ENCODE measurements around the gene PROSER2.

PROSER2 gene

GRCh38 chr10:11819027-11819426 is 4.1 kb upstream of the PROSER2 start:
- TF ChIP-seq, protein P1, sequence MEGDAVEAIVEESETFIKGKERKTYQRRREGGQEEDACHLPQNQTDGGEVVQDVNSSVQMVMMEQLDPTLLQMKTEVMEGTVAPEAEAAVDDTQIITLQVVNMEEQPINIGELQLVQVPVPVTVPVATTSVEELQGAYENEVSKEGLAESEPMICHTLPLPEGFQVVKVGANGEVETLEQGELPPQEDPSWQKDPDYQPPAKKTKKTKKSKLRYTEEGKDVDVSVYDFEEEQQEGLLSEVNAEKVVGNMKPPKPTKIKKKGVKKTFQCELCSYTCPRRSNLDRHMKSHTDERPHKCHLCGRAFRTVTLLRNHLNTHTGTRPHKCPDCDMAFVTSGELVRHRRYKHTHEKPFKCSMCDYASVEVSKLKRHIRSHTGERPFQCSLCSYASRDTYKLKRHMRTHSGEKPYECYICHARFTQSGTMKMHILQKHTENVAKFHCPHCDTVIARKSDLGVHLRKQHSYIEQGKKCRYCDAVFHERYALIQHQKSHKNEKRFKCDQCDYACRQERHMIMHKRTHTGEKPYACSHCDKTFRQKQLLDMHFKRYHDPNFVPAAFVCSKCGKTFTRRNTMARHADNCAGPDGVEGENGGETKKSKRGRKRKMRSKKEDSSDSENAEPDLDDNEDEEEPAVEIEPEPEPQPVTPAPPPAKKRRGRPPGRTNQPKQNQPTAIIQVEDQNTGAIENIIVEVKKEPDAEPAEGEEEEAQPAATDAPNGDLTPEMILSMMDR (IDR thresholded peaks at IDR 0.05; ENCODE audit: unreplicated experiment in 3 of 3): no peak
- Mint-ChIP-seq H3K4me3 (no peak overlapping the region), H3K27ac (no peak overlapping the region), H3K27me3 (ENCODE audit: low read depth) (peaks cover 13% of the 10 kb centered on the region), H3K36me3 (ENCODE audit: low read depth) (no peaks in the 10 kb centered on the region), H3K4me1 (peaks cover 6% of the 10 kb centered on the region), H3K9me3 (no peaks in the 10 kb centered on the region)

- H3K4me1 Mint-ChIP-seq: peaks cover 13% of the 10 kb centered on the region
- H3K27ac Mint-ChIP-seq: no peak overlapping the region
- H3K27me3 Mint-ChIP-seq (ENCODE audit: low read depth): peaks cover 39% of the 10 kb centered on the region
- H3K36me3 Mint-ChIP-seq (ENCODE audit: low read depth): no peaks in the 10 kb centered on the region
- peak overlapping the region; percentile 64 to 78 (median 76) for H3K4me3 Mint-ChIP-seq
- TF ChIP-seq, protein P1 (IDR thresholded peaks at IDR 0.05; ENCODE audit: unreplicated experiment in 3 of 3): no peak
- H3K9me3 Mint-ChIP-seq: no peaks in the 10 kb centered on the region
These were observed 965 bp upstream of the PROSER2 start for GRCh38 chr10:11822026-11822756.

- Mint-ChIP-seq H3K27me3 (ENCODE audit: low read depth) (peaks cover 39% of the 10 kb centered on the region), H3K36me3 (ENCODE audit: low read depth) (no peaks in the 10 kb centered on the region), H3K27ac (no peak overlapping the region), H3K4me3 (peak overlapping the region; percentile 19 to 64 (median 36)), H3K4me1 (peaks cover 13% of the 10 kb centered on the region), H3K9me3 (no peaks in the 10 kb centered on the region)
- TF ChIP-seq, protein P1 (IDR thresholded peaks at IDR 0.05; ENCODE audit: unreplicated experiment in 3 of 3): no peak
These were observed 391 bp upstream of the PROSER2 start for GRCh38 chr10:11822809-11823121.

- Mint-ChIP-seq H3K9me3 (no peaks in the 10 kb centered on the region), H3K27me3 (ENCODE audit: low read depth) (peaks cover 35% of the 10 kb centered on the region), H3K27ac (peak overlapping the region; percentile 16 to 51 (median 40)), H3K36me3 (ENCODE audit: low read depth) (no peaks in the 10 kb centered on the region), H3K4me3 (peak overlapping the region; percentile 83 to 90 (median 87)), H3K4me1 (peaks cover 13% of the 10 kb centered on the region)
- TF ChIP-seq, protein P1 (IDR thresholded peaks at IDR 0.05; ENCODE audit: unreplicated experiment in 3 of 3): no peak
These were observed 812 bp downstream of the PROSER2 start for GRCh38 chr10:11823989-11824346.

GRCh38 chr10:11824376-11824775 is 1.2 kb downstream of the PROSER2 start:
- Mint-ChIP-seq H3K27me3 (ENCODE audit: low read depth) (peaks cover 35% of the 10 kb centered on the region), H3K4me1 (peaks cover 13% of the 10 kb centered on the region), H3K9me3 (no peaks in the 10 kb centered on the region), H3K36me3 (ENCODE audit: low read depth) (no peaks in the 10 kb centered on the region), H3K27ac (peak overlapping the region; percentile 11 to 51 (median 16)), H3K4me3 (peak overlapping the region; percentile 83 to 90 (median 87))
- TF ChIP-seq, protein P1 (IDR thresholded peaks at IDR 0.05; ENCODE audit: unreplicated experiment in 3 of 3): no peak

DNA sequence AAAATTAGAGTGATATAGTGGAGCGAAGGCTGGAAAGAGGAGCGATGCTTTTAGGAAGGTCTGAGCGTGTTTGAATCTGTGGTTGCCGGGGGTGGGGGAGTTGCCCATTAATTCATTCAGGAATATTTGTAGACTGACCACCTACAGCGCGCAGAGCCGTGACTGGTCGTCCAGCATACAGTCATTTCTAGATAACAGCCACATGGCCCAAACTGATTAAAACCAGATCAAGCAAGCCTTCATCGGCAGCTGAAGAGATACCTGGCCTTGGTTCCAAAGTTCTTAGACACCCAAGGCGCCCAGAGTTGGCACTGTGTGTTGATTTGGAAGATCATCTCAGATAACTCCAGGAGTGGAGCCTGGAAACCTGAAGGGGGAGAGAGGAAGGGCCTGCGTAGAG is 1.7 kb downstream of the PROSER2 start:
- TF ChIP-seq, protein P1 (IDR thresholded peaks at IDR 0.05; ENCODE audit: unreplicated experiment in 3 of 3): no peak
- H3K27me3 Mint-ChIP-seq (ENCODE audit: low read depth): peaks cover 35% of the 10 kb centered on the region
- no peaks in the 10 kb centered on the region for H3K9me3 Mint-ChIP-seq
- peak overlapping the region in 1 of 3 experiments; percentile 11 for H3K27ac Mint-ChIP-seq
- no peaks in the 10 kb centered on the region for H3K36me3 Mint-ChIP-seq (ENCODE audit: low read depth)
- peaks cover 10% of the 10 kb centered on the region for H3K4me1 Mint-ChIP-seq
- H3K4me3 Mint-ChIP-seq: peak overlapping the region; percentile 83 to 90 (median 87)

Data from nephron (organoid).